ENCODE measurements around the gene STT3A. TPM values are rescaled to one million over a fixed set of nuclear protein-coding genes. Genes with fewer than 3 reads are reported as not detected.

The STT3A gene
- total RNA-seq, 1 experiment from 2014 or later, result 113 TPM

GRCh38 chr11:125564357-125564756 is 28.3 kb upstream of the STT3A start:
- H3K9me3 ChIP-seq (ENCODE audit: insufficient read depth, low read depth), result no peaks in the 10 kb centered on the region
- ChIA-PET CTCF (no interaction called here), POLR2A (ENCODE audit: unreplicated experiment) (no interaction called here)
- H3K79me2 ChIP-seq (ENCODE audit: low read depth), result no peaks in the 10 kb centered on the region
- BruUV-seq (replicated peaks), result no TSS peak
- H3K4me3 ChIP-seq, result no peak overlapping the region
- intact Hi-C loops (cut with micrococcal nuclease; ENCODE audit: unreplicated experiment), result loop anchor here (10.0 kb wide), 1 partner anchor 680 kb away; no protein-coding TSS in a partner anchor
- no peaks in the 10 kb centered on the region for H3F3A ChIP-seq (ENCODE audit: insufficient read depth, low read depth)
- H3K36me3 ChIP-seq (ENCODE audit: low read depth), result no peaks in the 10 kb centered on the region
- H3K9me2 ChIP-seq (ENCODE audit: insufficient read depth), result no peaks in the 10 kb centered on the region
- H3K27ac ChIP-seq, result no peak overlapping the region
- H2AFZ ChIP-seq, result no peak overlapping the region
- H3K4me2 ChIP-seq, result no peak overlapping the region
- no peak for TF ChIP-seq EZH2 (IDR thresholded peaks at IDR 0.05; ENCODE audit: low read depth)
- TF ChIP-seq, protein P1, sequence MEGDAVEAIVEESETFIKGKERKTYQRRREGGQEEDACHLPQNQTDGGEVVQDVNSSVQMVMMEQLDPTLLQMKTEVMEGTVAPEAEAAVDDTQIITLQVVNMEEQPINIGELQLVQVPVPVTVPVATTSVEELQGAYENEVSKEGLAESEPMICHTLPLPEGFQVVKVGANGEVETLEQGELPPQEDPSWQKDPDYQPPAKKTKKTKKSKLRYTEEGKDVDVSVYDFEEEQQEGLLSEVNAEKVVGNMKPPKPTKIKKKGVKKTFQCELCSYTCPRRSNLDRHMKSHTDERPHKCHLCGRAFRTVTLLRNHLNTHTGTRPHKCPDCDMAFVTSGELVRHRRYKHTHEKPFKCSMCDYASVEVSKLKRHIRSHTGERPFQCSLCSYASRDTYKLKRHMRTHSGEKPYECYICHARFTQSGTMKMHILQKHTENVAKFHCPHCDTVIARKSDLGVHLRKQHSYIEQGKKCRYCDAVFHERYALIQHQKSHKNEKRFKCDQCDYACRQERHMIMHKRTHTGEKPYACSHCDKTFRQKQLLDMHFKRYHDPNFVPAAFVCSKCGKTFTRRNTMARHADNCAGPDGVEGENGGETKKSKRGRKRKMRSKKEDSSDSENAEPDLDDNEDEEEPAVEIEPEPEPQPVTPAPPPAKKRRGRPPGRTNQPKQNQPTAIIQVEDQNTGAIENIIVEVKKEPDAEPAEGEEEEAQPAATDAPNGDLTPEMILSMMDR (conservative IDR thresholded peaks at IDR 0.05), result no peak
- no peaks in the 10 kb centered on the region for H3K4me1 ChIP-seq (replicated peaks; ENCODE audit: insufficient read depth)
- no peaks in the 10 kb centered on the region for H3K27me3 ChIP-seq (ENCODE audit: insufficient read depth, low read depth)
- H4K20me1 ChIP-seq (ENCODE audit: insufficient read depth), result no peaks in the 10 kb centered on the region
- no peak for DNase-seq

- H3K4me1 ChIP-seq (replicated peaks; ENCODE audit: insufficient read depth), result peaks cover 11% of the 10 kb centered on the region; the same call in 1 of the 2 replicates
- no peak overlapping the region for H3K27ac ChIP-seq
- TF ChIP-seq, protein P1 (conservative IDR thresholded peaks at IDR 0.05), result no peak
- no peak for TF ChIP-seq EZH2 (IDR thresholded peaks at IDR 0.05; ENCODE audit: low read depth)
- DNase-seq, result no peak
- intact Hi-C loops (cut with micrococcal nuclease; ENCODE audit: unreplicated experiment), result loop anchor here (10.0 kb wide), 1 partner anchor 681 kb away; no protein-coding TSS in a partner anchor
- no peaks in the 10 kb centered on the region for H3K27me3 ChIP-seq (ENCODE audit: insufficient read depth, low read depth)
- POLR2A ChIA-PET (ENCODE audit: unreplicated experiment), result no interaction called here
- no peaks in the 10 kb centered on the region for H3F3A ChIP-seq (ENCODE audit: insufficient read depth, low read depth)
- peaks cover 18% of the 10 kb centered on the region for H3K79me2 ChIP-seq (ENCODE audit: low read depth)
- CTCF ChIA-PET, result no interaction called here
- no peaks in the 10 kb centered on the region for H3K9me2 ChIP-seq (ENCODE audit: insufficient read depth)
- BruUV-seq (replicated peaks), result no TSS peak
- H2AFZ ChIP-seq, result no peak overlapping the region
- no peak overlapping the region for H3K4me3 ChIP-seq
- H3K9me3 ChIP-seq (ENCODE audit: insufficient read depth, low read depth), result no peaks in the 10 kb centered on the region
- H3K36me3 ChIP-seq (ENCODE audit: low read depth), result no peaks in the 10 kb centered on the region
- H3K4me2 ChIP-seq, result no peak overlapping the region
- H4K20me1 ChIP-seq (ENCODE audit: insufficient read depth), result no peaks in the 10 kb centered on the region
Measured at GRCh38 chr11:125566235-125566634, 26.4 kb upstream of the STT3A start.

DNA sequence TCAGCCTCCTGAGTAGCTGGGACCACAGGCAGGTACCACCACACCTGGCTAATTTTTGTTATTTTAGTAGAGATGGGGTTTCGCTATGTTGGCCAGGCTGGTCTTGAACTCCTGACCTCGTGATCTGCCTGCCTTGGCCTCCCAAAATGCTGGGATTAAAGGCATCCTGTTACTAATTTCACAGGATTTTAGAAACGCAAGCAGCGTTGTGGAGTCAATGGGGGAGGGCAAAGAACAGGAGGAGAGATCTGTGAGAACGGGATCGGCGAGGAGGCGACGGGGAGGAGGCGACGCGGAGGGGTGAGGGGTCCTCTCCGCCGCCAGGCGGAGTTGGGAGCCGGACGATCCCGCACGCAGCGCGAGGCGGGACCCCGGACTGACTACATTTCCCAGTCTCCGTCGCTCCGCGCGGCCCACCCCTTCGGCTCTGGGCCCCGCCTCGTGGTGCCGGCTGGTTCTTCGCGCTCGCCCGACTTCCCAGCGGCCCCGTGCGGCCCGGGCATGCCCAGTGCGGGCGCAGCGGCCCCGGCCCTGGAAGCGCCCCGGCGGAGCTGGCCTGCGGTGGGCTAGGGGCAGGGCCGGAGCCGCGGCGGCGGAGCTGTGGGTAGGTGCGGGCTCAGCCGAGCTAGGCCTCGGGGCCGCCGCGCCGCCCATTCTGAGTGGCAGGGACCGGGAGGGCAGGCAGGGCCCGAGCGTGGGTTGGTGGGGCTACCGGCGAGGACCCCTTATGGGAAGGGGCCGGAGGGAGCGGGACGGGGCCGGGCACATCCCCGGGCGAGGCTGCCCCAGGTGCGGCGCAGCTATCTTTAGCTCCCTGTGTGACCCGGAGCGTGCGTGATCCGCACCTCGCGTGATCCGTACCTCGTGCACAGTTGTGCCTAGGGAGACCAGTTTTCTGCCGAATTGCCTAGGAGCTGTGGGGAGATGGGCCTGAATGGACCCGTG is 23.4 kb upstream of the STT3A start, which contains the start of gene EI24:
Gene EI24 (plus strand): TSS at position 508 of the 945 bp plus-strand sequence. CDS start 3,051 bp downstream, outside the sequence.
- CTCF ChIA-PET, result no interaction called here

More for the DNA sequence above, 23.4 kb upstream of the STT3A start, which contains the start of gene EI24:
- intact Hi-C loops (cut with micrococcal nuclease; ENCODE audit: unreplicated experiment), result loop anchor here (1.0 to 10.0 kb wide), 3 partner anchors 23 to 684 kb away; partner anchors contain the start of genes CHEK1 and STT3A
- POLR2A ChIA-PET (ENCODE audit: unreplicated experiment), result interaction anchor here (0.8 to 1.3 kb wide), 2 partner anchors 23 to 318 kb away, joined by 6 read pairs; partner anchors contain the start of genes HYLS1 and STT3A
- peaks cover 6% of the 10 kb centered on the region; the same call in 1 of the 2 replicates for H4K20me1 ChIP-seq (ENCODE audit: insufficient read depth)
- H3K4me1 ChIP-seq (replicated peaks; ENCODE audit: insufficient read depth), result peaks cover 11% of the 10 kb centered on the region; the same call in 1 of the 2 replicates
- H3K27ac ChIP-seq, result peak within 1 kb of the TSS; percentile 41; the same call in 1 of the 2 replicates
- H3K79me2 ChIP-seq (ENCODE audit: low read depth), result peaks cover 30% of the 10 kb centered on the region
- no peaks in the 10 kb centered on the region for H3K27me3 ChIP-seq (ENCODE audit: insufficient read depth, low read depth)
- peaks cover 14% of the 10 kb centered on the region; the same call in 1 of the 2 replicates for H3K36me3 ChIP-seq (ENCODE audit: low read depth)
- peak within 1 kb of the TSS; percentile 98 for H3K4me3 ChIP-seq
- DNase-seq, result peak; percentile 76 to 90
- no peaks in the 10 kb centered on the region for H3K9me2 ChIP-seq (ENCODE audit: insufficient read depth)
- no peaks in the 10 kb centered on the region for H3K9me3 ChIP-seq (ENCODE audit: insufficient read depth, low read depth)
- TF ChIP-seq, protein P1 (conservative IDR thresholded peaks at IDR 0.05), result peak; percentile 66
- TF ChIP-seq EZH2 (IDR thresholded peaks at IDR 0.05; ENCODE audit: low read depth), result no peak
- peak within 1 kb of the TSS; percentile 99 for H2AFZ ChIP-seq
- H3K4me2 ChIP-seq, result peak within 1 kb of the TSS; percentile 84
- BruUV-seq (replicated peaks), result no TSS peak
- no peaks in the 10 kb centered on the region for H3F3A ChIP-seq (ENCODE audit: insufficient read depth, low read depth)
